HL-60 (cell line): Measurements from ENCODE around the gene DCAF7.

Source experiments
- POLR2AphosphoS5 ChIP-seq: IDR thresholded peaks from 2 replicates; pipeline ENCODE4 v1.6.1; 2012; ENCODE audit warnings: low read depth
- TF ChIP-seq, protein P1 (sequence below): IDR thresholded peaks from one replicate; pipeline ENCODE4 v1.5.1; 2011; ENCODE audit warnings: low read length, control low read depth, inconsistent platforms; ENCODE audit not compliant: insufficient read depth

DNA sequence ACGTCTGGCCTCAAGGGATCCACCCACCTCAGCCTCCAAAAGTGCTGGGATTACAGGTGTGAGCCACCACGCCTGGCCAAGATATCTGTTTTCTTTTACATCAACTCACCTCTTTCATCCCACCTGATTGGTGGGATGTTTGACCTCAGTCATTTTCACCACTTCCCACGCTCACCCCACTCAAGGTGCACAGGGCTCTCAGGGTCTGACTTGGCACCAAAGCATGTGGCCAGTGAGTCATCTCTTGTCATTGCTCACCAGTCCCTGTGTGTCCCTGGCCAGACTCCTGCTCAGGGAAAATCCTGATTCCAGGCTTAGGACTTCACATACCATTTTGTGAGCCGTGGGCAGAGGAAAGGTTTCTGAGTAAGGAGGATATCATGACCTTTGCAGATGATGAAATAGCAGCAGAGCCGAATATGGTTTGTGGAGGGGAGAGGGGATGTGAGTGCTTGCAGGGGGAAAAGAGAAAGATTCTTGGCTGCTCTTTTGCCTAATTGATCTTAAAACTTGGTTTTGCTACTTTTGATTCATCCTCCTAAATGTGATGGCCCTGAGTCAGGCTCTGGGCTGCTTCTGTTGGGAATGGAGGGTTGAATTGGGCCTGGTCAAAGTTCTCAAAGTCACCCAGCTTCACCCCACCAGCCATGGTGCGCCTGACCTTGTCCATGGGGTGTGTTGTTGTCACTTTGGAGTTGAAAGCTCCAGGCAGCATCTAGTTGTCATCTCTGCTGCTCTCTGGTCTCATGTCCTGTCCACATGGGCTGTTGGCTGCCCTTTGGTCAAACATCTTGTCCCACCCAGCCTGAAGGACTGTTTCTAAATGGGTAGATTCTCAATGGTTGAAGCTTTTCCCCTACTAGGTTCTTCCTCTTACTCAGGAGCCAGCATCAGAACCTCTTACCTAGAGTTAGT lies 33.1 kb upstream of the DCAF7 start:
- TF ChIP-seq, protein P1, sequence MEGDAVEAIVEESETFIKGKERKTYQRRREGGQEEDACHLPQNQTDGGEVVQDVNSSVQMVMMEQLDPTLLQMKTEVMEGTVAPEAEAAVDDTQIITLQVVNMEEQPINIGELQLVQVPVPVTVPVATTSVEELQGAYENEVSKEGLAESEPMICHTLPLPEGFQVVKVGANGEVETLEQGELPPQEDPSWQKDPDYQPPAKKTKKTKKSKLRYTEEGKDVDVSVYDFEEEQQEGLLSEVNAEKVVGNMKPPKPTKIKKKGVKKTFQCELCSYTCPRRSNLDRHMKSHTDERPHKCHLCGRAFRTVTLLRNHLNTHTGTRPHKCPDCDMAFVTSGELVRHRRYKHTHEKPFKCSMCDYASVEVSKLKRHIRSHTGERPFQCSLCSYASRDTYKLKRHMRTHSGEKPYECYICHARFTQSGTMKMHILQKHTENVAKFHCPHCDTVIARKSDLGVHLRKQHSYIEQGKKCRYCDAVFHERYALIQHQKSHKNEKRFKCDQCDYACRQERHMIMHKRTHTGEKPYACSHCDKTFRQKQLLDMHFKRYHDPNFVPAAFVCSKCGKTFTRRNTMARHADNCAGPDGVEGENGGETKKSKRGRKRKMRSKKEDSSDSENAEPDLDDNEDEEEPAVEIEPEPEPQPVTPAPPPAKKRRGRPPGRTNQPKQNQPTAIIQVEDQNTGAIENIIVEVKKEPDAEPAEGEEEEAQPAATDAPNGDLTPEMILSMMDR = no peak
- no peak for TF ChIP-seq POLR2AphosphoS5
